ENCODE results near the gene MIDN.
"Not testable (repeated sequence)": the region's sequence is repeated elsewhere in the genome, so short reads cannot be mapped to it uniquely, and the experiment has no call there.

The MIDN gene

DNA sequence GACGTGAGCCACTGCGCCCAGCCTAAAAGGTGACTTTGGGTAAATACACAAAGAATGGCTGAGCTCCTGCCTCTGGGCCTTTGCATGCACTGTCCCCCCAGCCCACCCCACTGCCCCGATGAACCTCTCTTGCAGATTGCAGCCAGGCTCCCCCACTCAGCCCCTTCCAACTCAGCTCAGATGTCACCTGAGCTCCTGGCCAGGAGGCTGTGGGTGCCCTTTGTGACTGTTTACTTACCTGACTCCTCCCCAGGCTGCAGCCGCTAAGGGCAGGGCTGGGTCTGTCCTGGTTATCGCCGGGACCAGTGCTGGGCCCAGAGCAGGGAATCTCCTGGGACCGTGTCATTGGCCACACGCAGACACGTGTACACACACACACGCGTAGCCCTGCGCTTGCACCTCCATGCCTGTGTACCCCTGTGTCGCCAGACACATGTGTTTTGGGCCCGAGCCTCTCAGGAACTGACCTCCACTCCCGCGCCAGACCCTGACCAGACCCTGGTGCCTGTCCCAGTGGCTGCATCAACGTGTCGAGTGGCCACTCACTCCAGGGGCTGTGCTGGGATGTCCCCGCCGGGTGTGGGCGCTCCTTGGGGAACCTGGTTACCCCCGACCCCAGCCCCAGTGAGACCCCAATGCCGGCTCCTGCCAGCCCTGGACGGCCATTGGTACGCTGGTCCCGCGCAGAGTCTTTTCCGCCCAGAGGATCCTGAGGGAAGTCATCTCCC lies 56.0 kb downstream of the MIDN start:
- no peak for DNase-seq
- Histone ChIP-seq H3K36me3 (replicated peaks) (no peaks in the 10 kb centered on the region), H3K27me3 (replicated peaks) (peaks cover 10% of the 10 kb centered on the region), H3K4me3 (ENCODE audit: low read depth, low read length) (no peak overlapping the region), H3K27ac (no peak overlapping the region)
- in situ Hi-C loops (cut with HindIII; ENCODE audit: low pct_ligation_motif_present, low sequenced_read_pairs) = no loop called here
- TF ChIP-seq, protein P1, sequence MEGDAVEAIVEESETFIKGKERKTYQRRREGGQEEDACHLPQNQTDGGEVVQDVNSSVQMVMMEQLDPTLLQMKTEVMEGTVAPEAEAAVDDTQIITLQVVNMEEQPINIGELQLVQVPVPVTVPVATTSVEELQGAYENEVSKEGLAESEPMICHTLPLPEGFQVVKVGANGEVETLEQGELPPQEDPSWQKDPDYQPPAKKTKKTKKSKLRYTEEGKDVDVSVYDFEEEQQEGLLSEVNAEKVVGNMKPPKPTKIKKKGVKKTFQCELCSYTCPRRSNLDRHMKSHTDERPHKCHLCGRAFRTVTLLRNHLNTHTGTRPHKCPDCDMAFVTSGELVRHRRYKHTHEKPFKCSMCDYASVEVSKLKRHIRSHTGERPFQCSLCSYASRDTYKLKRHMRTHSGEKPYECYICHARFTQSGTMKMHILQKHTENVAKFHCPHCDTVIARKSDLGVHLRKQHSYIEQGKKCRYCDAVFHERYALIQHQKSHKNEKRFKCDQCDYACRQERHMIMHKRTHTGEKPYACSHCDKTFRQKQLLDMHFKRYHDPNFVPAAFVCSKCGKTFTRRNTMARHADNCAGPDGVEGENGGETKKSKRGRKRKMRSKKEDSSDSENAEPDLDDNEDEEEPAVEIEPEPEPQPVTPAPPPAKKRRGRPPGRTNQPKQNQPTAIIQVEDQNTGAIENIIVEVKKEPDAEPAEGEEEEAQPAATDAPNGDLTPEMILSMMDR (IDR thresholded peaks at IDR 0.05; ENCODE audit: low read depth, low read length, missing control alignments) = no peak

DNA sequence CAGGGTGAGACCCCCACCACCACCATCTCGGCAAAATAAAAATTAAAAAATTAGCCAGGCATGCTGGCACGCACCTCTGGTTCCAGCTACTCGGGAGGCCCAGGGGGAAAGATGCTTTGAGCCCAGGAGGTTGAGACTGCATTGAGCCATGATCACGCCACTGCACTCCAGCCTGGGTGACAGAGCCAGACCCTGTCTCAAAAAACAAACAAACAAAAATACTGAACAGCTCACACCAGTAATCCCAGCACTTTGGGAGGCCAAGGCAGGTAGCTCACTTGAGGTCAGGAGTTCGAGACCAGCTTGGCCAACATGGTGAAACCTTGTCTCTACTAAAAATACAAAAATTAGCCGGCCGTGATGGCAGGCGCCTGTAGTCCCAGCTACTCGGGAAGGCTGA lies 57.0 kb downstream of the MIDN start:
- H3K27ac ChIP-seq; H3K4me3 ChIP-seq (ENCODE audit: low read depth, low read length); DNase-seq; H3K36me3 ChIP-seq (replicated peaks); in situ Hi-C loops (cut with HindIII; ENCODE audit: low pct_ligation_motif_present, low sequenced_read_pairs); H3K27me3 ChIP-seq (replicated peaks): not testable (repeated sequence)

DNA sequence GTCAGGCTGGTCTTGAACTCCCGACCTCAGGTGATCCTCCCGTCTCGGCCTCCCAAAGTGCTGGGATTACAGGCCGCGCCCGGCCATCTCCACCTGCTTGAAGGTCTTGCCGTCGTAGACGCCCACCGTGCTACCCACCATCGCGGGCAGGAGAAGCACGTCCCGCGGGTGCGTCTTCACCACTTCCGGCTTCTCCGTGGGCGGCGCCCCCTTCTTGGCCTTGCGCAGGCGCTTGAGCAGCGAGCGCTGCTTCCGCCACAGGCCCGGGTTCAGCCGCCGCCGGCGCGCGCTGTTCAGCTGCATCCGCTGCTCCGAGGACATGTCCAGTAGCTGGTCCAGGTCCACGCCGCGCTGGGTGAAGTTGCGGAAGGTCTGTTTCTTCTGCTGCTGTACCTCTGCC lies 58.9 kb downstream of the MIDN start:
- peaks cover 6% of the 10 kb centered on the region for H3K27me3 ChIP-seq (replicated peaks)
- in situ Hi-C loops (cut with HindIII; ENCODE audit: low pct_ligation_motif_present, low sequenced_read_pairs) = no loop called here
- TF ChIP-seq, protein P1 (IDR thresholded peaks at IDR 0.05; ENCODE audit: low read depth, low read length, missing control alignments) = no peak
- no peaks in the 10 kb centered on the region for H3K36me3 ChIP-seq (replicated peaks)
- no peak overlapping the region for H3K27ac ChIP-seq
- no peak for DNase-seq
- no peak overlapping the region for H3K4me3 ChIP-seq (ENCODE audit: low read depth, low read length)

DNA sequence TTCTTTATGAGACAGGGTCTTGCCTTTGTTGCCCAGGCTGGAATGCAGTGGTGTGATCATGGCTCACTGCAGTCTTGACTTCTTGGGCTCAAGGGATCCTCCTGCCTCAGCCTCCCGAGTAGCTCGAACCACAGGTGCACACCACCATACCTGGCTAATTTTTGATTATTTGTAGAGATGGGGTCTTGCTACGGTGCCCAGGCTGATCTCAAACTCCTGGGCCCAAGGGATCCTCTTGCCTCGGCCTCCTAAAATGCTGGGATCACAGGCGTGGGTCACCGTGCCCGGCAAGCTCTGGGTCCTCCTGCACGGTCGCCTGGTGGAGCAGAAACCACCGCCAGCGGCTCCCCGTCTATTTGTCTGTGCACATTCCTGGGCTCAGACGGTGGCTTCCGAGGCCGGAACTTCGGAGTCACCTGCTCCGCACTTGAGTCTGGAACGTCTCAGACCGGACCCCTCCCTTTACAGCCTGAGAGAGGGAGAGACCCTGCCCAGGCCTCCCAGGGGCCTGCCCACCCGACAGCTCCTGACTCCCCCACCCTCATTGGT lies 59.4 kb downstream of the MIDN start:
- Histone ChIP-seq H3K27ac (no peak overlapping the region), H3K4me3 (ENCODE audit: low read depth, low read length) (no peak overlapping the region), H3K27me3 (replicated peaks) (peaks cover 2% of the 10 kb centered on the region), H3K36me3 (replicated peaks) (no peaks in the 10 kb centered on the region)
- in situ Hi-C loops (cut with HindIII; ENCODE audit: low pct_ligation_motif_present, low sequenced_read_pairs) = no loop called here
- TF ChIP-seq, protein P1 (IDR thresholded peaks at IDR 0.05; ENCODE audit: low read depth, low read length, missing control alignments) = no peak
- no peak for DNase-seq

DNA sequence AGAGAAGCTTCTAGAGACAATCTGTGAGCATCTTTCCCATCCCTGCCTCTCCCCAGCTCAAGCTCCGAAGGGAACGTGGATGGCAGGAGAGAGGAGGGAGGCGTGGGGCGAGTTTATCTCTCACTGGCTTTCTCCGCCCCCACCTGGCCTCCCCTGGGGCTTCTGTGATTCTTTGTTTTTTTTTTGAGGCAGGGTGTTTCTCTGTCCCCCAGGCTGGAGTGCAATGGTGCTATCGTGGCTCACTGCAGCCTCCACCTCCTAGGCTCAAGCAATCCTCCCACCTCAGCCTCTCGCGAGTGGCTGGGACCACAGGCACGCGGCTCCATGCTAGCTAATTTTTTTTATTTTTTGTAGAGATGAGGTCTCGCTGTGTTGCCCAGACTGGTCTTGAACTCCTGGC lies 60.3 kb downstream of the MIDN start:
- DNase-seq = no peak
- in situ Hi-C loops (cut with HindIII; ENCODE audit: low pct_ligation_motif_present, low sequenced_read_pairs) = no loop called here
- no peak overlapping the region for H3K4me3 ChIP-seq (ENCODE audit: low read depth, low read length)
- TF ChIP-seq, protein P1 (IDR thresholded peaks at IDR 0.05; ENCODE audit: low read depth, low read length, missing control alignments) = no peak
- no peak overlapping the region for H3K27ac ChIP-seq
- no peaks in the 10 kb centered on the region for H3K36me3 ChIP-seq (replicated peaks)
- no peaks in the 10 kb centered on the region for H3K27me3 ChIP-seq (replicated peaks)

Data from brain microvascular endothelial cell (primary cell).